Glomerular endothelial cell (primary cell): Measurements from ENCODE around the gene SNX5. TPM values are rescaled to one million over a fixed set of nuclear protein-coding genes. Genes with fewer than 3 reads are reported as not detected.

ENCODE experiments used
- DNase-seq: peaks from one replicate; pipeline ENCODE4 v3.0.0-alpha.2; 2011; ENCODE audit warnings: low read depth, low spot score; ENCODE audit errors: extremely low read depth
- total RNA-seq: library from RNA; depleted of rRNA; stranded (reverse); fragments of >200 nt; gene quantifications from 2 replicates; pipeline ENCODE4 v1.2.3, GENCODE V29; 2015

SNX5 gene
- 84.1 and 90.1 TPM in 2 replicates for total RNA-seq

DNA sequence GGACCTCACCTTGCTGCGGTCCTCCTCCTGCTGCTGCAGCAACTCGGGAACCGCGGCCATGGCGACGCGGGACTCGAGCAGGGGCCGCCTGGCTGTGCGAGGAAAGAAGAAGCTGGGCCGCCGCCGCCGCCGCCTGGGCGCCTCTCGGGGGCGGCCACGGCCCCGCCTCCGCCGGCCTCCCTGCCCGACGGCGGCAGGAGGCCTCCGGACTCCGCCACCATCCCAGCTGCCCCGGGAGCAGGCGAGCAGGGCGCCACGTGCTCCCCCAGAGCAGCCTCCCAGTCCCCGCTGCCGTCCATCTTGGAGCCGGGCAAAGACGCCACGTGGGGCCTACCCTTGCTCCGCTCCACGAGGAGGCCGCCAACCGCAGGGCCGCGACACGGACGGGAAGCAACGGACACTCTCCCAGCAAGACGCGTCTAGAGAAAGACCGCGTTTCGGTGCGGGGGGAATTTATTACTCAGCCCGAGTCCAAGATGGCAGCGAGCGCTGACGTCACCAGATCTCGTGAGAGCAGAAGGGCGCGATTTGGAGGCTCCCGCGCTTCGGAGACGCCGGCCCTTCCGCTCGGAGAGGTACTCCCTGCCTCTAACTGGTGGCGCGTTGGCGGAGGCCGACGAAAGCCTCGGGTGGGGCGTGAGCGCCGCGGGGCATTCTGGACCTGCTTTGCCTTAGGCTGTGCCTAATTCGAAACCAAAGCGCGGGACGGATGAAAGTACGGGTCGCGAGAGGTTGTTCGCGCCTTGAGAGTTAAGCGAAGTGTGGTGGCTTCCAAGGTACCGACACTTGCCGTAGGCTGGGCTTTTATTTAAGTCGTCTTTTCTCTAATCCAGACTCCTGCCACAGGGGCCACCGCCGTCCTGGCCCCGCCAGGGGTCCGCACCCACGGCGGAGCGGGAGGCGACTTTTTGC is at the start of gene SNX5, which contains the start of gene MGME1:
Gene SNX5, minus strand, starts transcription at position 429 of the 912 bp plus-strand sequence. Its CDS starts 369 bp downstream, at position 60.
Gene MGME1, plus strand, starts transcription at position 653 of the 912 bp plus-strand sequence. CDS start 842 bp downstream, outside the sequence.
- DNase-seq = peak; percentile 91

- DNase-seq = no peak
Measured at GRCh38 chr20:18018100-18018499, 49.5 kb upstream of the SNX5 start.

DNA sequence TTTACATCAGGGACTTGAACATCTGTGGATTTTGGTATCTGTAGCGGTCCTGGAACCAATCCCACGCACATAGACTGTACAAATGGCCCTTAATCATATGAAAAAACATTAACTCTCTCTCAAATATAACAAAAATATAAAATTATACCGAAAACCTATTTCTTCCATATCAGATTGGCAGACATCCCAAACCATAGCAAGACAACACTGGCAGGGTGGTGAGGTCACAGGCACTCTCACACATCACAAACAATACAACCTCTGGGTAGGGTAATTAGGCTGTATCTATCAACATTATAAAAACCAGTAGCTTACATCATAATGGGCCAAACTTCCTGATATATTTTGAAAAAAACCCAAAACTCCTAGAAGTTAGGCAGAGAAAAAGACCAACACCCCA is 48.2 kb upstream of the SNX5 start:
- DNase-seq = no peak

DNA sequence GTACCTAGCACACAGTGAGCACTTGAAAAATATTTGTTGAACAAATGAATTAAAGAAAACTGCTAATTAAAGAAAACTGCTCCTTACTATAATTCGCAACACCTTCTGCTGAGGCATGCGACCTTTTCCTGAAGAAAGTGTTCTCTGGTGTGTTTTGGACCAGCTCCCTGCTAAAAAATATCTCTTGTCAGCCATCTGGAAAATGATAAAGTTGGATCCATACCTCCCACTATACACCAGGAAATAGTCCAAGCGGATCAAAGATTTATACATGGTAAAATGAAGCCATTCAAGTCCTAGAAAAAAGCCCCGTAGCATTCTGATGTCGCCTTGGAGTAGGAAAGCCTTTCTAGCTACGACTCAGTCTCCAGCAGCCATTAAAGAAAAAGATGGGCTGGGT is 45.8 kb upstream of the SNX5 start:
- no peak for DNase-seq

- no peak for DNase-seq
Measured at GRCh38 chr20:18012901-18013300, 44.3 kb upstream of the SNX5 start.

DNA sequence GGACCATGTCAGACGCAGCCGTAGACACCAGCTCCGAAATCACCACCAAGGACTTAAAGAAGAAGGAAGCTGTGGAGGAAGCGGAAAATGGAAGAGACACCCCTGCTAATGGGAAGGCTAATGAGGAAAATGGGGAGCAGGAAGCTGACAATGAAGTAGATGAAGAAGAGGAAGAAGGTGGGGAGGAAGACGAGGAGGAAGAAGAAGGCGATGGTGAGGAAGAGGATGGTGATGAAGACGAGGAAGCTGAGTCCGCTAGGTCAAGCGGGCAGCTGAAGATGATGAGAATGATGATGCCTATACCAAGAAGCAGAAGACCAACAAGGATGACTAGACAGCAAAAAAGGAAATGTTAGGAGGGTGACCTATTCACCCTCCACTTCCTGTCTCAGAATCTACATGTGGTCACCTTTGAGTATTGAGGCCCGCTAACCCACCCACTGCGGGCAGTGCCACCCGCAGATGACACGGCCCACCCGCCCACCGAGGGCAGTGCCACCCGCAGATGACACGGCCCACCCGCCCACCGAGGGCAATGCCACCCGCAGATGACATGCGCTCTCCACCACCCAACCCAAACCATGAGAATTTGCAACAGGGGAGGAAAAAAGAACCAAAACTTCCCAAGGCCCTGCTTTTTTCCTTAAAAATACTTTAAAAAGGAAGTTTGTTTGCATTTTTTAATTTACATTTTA is 43.5 kb upstream of the SNX5 start:
- no peak for DNase-seq

- no peak for DNase-seq
Measured at GRCh38 chr20:18011482-18011881, 42.9 kb upstream of the SNX5 start.

GRCh38 chr20:18009116-18009515 is 40.5 kb upstream of the SNX5 start:
- DNase-seq = no peak

DNA sequence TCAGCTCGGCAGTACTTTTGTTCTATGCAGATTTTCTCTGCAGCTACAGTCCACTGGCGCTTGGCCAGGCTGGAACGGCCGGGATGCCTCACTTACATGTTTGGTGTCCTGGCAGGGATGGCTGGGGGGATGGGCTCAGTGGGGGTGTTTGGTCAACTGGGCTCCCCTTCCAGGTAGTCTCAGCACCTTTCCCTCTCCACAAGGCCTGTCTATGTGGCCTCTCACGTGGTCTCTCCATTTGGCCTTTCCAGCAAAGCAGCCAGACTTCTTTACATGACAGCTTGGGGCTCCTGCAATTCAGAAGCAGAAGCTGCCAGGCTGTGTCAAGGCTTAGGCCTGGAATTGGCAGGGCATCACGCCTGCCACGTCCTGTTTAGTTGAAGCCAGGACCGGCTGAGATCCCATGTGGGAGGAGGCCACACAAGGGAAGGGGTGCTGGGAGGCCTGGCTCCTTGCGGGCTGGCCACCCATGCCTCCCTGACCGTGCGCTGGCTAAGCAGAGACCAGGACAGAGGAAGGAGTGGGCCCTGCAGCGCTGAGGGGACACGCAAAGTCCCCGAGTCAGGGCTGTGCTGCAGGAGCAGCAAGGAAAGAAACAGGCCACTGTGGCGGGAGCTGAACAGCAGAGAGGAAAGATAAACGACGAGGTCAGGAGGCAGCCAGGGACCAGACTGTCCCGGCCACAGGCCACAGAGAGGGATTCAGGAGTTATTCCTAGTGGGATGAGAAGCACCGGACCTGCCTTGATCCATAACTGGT is 39.1 kb upstream of the SNX5 start:
- no peak for DNase-seq

- DNase-seq = no peak
Measured at GRCh38 chr20:18006684-18007083, 38.1 kb upstream of the SNX5 start.

DNA sequence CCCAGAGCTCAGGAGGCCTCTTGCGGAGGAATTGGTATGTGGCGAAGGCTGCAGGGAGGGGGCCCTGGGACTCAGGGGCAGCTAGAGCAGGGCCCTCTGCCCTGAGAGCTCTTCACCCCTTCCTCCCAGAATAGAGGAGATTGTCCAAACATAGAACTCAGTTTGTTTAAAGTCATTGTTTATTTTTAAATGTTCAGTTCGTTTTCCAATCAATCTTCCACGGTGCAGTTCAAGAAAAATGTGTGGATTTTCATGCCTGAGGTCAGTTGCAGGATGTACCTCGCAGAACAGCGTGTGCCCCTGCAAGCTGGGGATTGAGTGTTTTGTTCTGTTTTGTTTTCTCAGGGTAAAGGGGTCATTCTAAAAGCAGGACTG is 37.4 kb upstream of the SNX5 start:
- DNase-seq = no peak

DNA sequence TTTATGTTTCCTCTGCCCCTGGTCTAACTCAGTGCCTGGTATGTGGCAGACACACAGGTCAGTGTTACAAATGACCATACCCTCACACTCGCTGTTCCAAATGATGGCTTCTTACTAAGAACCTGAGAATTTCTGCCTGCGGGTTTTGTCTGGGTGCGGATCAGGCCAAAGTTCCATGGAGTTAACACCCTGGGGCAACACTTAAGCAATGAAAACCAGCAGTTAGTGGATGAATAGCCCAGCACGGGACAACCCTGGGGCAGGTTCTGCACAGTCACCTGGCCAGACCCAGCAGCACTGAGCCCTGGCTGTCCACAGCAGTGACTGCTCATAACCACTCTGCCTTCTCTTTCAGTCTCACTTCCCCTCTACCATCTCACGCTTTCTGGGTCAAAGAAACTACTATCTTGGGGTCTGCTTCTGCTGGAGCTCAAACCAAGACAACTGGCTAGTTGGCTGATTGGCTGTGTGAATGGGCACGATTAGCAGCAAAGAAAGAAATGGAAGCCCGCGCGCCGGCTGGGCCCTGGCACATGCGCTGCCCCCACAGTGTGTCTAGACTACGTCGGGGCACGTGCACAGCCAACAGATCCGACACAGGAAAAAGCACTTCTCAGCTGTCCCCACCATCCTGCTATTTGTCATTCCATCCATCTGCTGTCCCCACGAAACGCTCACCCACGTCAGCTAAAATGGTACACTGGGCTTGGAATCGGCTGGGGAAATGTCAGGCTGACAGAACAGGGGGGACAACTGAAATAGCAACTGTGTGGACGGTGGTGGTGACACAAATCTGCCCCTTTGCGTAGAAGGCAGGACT is 36.8 kb upstream of the SNX5 start:
- DNase-seq = no peak

DNA sequence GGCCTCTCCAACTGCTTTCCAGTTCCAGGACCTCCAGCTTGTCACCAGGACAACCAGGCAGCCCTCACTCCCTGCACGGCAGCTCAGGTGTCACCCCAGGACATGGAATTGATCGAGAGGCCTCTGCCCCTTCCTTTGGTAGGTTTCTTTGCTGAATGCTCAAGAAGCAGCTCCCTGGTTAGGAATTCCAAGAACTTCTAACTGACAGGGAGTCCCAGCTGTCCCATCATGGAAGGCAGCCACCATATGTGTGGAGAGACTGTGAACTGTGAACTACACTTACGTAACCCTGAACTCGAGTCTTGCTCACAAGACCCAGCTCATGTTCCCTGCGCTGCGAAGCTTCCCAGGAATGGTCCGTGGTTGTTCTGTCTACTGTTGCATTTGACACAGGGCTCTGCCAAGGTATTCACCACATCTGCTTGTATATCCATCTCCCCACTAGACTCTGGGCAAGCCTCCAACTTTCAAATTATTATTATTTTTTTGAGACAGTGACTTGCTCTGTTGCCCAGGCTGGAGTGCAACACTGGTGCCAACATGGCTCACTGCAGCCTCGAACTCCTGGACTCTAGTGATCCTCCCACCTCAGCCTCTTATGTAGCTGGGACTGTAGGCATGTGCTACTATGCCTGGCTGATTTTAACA is 35.9 kb upstream of the SNX5 start:
- DNase-seq = no peak

DNA sequence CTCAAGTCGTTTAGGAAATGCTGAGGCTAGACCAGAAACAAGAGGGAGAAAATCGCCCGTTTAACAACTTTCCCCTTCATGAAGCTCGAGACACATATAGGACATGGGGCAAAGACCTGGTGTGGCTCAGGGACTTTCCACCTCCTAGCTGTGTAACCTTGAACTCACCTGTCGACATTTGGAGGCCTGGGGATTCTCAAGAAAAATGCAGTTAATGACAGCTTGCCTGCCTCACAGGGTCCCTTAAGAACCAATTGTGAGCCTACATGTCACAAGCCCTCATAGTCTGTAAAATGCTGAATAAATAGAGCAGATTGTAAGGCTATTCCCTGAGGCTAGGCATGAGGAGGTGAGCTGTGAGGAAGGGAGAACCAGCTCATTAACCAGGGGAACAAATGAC is 35.3 kb upstream of the SNX5 start:
- DNase-seq = no peak

- no peak for DNase-seq
Measured at GRCh38 chr20:18001131-18001921, 32.7 kb upstream of the SNX5 start.

DNA sequence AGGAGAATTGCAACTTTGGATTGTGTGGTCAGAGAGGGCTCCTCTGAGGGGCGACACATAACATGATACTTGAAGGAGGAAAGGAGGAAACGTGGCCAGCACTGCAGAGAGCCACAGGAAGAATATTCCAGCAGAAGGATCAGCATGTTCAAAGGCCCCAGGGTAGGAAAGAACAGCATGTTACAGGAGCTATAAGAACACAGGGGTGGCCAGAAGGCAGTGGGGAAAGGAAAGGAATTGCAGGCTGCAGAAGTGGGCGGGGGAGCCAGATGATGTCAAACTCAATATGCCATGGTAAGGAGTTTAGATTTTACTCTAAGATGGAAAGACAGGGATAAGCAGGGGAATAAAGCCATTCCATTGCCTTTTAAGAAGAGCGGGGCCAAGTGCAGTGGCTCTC is 31.0 kb upstream of the SNX5 start:
- no peak for DNase-seq

DNA sequence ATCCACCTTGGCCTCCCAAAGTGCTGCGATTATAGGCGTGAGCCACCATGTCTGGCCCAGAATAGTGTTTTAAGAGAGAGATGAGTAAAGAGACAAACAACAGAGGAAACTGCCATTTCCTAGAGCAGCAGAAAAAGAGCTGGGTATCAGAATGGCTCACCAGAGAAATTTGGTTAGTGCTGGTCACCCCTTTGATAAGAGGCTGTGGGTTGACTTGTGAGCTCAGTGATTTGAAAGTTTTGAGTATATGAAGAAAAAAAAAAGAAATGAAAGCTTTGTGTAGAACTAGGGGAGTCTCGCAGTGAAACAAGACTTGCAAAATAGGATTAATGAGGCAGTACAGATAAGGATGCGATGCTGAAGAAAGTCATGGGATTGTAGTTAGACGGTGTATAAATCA is 29.9 kb upstream of the SNX5 start:
- DNase-seq = no peak

DNA sequence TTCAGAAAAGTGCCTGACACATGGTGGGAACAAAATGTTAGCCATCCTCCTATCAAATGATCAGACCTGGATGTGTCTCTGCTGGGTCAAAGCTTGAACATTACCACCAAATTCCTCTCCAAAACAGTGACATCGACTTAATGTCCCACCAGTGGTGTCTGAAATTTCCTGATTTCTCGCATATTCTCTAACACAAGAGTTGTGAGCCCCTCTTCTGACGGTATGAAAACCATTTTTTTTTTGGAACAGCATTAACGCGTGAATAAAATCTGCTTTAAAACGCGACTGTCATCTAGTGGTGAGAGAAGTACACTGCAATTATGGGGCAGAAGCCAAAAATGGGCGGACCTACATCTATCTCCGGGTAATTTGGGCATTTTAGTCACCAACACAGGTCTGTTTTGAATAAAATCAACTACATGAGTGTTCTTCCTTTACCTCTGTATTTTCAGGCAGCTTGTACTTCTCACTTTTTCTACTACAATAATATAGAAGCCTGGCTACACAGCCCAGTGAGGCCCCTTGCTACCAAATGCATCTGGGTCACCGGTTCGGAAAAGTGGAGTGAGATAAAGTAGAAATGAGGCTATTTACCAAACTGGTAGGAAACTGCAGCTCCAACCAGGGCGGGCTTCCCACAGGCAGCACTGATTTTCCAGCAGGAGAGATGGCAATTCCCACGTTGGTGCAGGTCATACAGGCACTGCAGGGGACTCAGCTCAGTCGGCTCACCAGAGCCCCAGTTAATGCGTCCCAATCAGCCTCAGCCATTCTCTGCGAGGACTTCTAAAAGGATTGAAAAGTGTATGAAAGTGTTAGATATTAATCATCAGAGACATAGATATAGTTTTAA is 27.6 kb upstream of the SNX5 start:
- no peak for DNase-seq
